ENCODE measurements around the gene ADAMTS20.

Gene ADAMTS20

DNA sequence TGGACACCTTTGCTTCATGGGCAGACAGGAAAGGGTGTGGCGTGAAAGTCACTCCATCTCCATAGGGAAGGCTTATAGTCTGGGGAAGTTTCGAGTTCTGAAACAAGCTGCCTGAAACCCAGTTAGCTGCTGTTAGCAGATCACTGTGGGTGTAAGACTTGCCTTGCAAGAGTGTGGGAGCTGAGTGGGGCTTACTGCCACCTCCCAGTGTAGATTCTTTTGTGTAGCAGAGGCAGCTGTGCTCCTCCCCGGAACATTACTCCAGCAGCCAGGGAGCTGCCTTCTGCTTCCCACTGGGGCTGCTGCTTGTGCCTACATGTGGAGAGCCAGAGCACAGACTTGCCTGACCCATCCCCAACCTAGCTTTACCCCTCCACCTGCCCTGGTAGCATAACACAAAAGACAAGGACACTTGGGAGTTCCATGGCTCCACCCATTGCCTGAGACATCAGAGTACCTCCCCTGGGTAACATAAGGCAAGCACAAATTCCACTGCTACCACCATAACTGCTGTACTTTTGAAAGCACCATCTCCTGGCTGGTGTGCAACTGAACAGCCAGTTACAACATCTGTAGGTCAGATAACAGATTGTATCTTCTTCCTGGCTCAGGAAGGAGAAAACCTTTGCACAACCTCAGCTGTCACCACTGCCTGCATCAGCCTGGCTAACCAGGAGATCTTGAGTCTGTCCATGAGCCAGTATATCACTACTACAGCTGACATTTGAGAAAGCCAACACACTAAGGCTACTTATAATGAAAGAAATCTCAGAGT, 69.5 kb downstream of the ADAMTS20 start:
- DNase-seq, result no peak

DNA sequence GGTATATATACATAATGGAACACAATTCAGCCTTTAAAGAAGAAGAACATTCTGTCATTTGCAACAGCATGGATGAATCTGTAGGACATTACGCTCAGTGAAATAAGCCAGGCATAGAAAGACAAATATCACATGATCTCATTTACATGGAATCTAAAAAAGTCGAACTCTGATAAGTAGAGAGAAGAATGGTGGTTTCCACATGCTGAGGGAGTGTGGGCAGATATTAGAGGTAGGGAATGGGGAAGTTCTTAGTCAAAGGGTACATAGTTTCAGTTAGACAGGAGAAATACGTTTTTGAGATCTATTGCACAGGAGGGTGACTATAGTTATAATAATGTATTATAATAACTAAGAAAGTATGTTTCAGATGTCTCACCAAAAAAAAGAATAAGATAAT, 71.4 kb downstream of the ADAMTS20 start:
- no peak for DNase-seq

DNA sequence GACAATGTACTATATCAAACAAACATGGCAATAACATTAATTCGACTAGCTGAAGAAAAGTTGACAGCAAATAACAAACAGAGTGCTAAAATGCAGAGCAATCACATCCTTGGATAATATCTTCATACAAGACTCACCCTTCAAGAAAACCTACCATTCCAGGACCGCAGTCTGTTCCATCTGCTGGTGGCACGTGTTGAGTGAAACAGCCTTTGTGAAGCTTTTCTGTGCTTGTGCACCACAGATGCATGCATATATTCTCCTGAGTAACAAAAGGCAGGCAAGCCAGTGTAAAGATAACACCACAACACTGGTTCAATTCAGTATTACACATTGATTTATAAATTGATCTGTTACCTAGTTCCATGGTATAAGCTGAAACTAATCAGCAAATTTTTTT, 89.3 kb downstream of the ADAMTS20 start:
- DNase-seq, result no peak

DNA sequence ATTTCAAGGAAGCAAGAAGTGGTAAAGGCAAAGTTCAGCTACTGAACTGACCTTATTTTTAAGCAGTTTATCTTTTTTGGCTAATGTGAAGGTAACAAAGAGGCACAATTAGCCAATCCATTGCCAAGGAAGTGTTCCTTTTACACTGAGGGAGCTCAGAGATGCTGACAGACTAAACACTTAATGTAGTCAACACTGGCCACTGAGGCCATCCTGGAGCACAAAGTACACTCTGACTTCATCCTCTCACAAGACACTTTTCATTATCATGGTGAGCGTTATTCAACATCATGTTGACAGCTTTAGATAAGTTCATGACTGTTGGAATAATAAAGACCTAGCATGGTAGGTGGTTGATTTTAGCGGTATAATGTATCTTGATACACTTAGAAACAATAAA, 89.9 kb downstream of the ADAMTS20 start:
- no peak for DNase-seq

DNA sequence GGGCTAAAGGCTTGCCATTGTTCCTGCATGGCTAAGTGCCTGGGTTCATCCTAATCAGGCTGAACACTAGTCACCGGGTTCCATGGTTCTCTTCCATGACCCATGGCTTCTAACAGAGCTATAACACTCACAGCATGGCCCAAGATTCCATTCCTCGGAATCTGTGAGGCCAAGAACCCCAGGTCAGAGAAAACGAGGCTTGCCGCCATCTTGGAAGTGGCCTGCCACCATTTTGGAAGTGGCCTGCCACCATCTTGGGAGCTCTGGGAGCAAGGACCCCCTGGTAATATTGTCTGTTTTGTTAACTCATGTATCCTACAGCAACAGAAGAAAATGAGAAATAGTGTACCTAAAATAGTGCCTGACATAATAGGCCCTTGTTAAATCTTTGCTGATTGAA, 92.7 kb downstream of the ADAMTS20 start:
- DNase-seq, result no peak

DNA sequence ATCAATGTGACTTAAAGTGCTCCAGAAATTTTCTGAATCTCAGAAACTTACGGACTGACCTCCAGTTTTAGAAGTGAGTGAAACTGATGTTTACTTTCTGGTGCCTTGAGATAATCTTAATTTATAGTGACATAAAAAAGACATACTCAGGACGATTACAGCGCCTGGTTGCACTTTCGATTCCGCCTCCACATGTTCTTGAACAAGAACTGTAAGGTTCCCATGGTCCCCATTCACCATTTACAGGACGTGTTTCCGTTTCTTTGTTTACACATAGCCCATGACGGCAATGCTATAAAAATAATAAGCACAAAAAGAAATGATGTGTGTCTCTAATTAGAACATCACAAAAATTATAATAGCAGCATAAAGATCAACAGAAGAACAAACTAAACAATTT, 98.2 kb downstream of the ADAMTS20 start:
- no peak for DNase-seq

DNA sequence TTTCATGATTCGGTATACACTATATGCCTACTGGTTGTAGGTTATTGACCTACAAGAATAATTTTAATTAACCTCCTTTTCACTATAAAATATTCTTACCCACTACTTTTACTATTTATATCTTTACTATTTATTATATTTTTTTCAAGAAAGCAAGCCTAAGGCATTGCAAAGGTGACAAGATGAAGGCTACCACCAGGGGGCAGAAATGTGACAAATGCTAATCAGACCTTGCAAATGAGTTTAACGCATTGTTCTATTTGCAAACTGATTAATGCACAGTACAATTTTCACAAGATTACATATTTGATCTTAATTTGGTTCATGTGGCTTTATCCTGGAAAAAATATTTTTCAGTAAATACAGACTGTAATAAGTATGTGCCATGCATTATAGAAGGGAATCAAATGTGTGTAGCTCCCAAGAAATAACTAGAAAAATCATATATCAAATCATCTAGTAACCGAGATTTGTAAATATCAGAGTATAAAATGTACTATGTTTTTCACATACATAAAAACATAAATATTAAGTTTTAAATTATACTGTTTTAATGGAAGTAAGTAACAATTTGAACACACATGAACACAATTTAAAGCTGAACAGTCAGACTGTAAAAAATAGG, 107.0 kb downstream of the ADAMTS20 start:
- DNase-seq, result peak; percentile 50

DNA sequence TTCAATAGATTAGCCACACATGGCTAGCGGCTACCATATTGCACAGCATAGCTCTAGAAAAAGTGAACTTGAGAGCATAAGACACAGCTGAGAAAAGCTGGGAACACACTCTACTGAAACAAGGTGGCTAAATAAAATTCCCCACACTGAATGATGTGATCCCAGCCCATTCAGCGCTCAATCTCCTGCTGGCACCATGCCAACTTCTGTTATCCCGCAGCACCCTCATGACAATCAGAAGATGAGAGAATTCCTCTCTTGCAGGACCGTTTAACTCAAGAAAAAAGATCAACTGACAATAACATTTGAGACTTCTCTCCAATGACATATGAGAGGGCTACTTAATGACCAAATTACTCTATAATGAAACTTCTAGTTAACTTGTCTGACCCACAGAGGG, 115.4 kb downstream of the ADAMTS20 start:
- no peak for DNase-seq

DNA sequence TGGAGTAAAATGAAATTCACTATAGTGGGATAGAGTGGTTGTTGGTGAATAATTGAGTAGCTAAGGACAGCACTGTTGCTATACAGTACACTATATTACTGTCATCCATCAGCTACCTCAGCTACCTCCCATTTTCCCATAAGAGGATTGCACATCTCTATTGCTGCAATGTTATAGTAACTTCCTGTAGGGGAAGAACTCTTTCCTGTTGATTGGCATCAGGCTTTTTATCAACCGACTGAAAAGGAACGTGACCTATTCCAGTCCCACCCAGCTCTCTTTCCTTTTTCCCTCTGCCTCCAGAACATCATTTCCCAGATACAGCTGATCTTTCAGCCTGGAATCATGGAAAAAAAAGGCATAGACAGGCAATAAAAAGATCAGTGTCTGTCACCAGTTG, 117.4 kb downstream of the ADAMTS20 start:
- no peak for DNase-seq

DNA sequence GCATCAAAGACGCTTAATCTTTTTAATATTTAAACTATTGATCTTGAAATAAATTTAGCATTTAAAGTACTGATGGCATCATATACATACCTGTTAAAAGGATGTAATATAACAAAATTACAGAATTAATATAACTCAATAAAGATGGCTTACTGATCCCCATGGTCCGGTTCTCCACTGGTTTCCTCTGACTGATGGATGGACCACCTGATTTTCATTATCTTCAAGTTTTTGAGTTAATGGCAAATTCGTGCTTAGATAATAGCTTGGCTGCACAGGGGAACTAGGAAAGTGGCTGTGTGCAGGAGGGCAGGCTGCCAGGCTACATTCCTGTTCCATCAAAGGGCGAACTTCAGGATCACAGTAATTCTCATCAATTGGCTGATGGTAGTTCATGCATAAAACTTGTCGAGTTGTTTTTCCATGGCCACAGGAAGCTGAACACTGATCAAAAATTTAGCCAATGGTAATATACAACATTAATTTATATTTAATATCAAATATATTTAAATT, 123.9 kb downstream of the ADAMTS20 start:
- DNase-seq, result no peak

DNA sequence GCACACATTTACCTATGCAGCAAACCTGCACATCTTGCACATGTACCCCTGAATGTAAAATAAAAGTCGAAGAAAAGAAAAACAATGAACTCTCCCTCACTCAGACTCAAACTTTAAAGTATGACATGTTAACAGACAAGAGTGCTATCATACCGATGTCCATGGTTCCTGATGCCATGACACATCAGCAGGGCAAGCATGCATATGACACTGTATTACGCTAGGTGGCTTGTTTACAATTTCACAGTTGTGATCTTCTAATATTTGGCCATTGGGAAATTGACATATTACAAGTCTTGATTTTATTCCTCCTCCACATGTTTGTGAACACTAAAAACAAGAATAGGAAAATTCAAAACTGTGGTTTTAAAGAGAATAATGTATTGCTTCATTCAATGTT, 126.6 kb downstream of the ADAMTS20 start:
- DNase-seq, result no peak

DNA sequence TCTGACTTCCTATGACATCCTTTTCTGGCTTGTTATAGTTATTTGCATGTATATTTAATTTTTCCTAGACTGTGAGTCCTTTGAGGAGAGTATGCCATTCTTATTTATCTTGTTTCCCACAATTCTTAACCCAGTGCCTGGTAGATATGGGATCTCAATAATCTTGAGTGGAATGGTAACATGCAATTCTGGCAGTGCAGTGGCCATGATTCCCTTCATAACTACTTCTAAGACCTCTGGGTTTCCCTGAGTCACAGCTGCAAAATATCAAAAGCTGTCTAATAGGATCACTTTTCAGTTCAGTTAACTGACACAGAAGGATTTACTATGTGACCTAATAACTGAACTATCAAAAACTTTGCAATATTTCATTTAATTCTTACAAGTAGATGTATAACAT, 135.0 kb downstream of the ADAMTS20 start:
- no peak for DNase-seq

DNA sequence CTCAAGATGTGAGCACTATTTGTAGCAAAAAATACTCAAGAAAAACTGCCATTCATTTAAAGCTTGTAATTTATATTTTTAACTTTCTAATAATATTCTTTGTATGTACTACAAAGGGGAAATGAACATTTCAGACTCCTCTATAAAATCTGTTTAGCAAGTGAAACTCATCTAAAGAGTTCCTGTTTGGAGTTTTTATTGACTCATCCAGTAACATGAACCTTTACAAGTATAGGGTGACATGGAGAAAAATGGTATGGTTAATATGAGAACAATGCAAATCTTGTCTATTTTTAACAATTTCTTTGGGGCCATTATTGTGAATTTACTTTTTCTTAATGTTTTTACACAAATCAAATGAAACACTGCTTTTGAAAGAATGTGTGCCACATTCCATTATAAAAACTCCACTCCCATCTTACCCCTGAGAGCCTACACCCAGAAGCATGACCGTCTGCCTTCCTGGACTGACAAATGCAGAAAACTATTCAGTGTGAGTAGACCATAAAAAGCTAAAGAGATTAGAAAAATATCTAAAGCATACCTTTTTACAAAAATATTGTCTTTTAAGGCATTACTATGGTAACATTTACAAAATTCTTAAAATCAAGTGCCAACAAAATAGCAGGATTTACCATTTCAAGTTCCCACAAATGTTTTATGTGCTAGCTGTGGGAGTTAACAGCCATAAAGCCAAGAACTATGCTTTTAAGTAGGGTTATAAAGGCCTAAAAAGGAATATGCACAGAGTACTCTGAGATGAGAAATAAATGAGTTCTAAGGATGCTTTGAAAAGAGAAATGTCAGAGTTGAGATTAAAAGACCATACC, 144.0 kb downstream of the ADAMTS20 start:
- DNase-seq, result no peak

DNA sequence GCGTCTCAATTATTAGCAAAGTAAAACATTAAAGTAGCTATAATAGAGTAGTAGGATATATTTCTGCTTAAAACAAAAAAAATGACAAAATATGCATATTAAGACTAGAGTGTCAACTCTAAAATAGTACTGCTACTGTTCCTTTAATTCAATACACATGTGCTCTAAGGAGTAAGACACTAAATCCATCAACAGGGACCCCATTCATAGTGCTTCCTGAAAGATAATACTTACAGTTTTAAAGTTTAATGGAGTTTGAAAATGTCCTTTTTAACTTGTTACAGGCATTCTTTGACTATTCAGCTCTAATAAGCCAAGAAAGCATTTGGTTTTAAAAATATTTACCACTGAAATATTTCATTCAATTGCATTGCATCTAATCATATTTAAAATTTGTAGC, 145.2 kb downstream of the ADAMTS20 start:
- DNase-seq, result no peak

DNA sequence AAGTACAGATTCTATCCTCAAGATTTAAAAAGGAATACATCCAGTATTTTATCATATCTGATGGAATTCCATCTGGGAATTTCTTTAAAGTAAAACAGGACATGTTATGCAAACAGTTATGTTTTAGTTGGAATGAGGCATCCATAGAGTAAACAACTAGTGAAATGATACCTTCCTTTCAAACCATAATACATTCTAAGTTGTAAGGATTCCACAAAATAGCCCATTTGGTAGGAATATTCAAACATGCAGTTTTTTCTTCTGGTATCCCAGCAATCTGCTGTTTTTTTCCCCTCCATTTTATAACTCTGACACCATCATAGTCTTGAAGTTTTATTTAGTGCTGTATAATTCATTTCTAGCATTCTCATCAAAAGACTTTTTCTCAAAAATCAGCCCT, 149.6 kb downstream of the ADAMTS20 start:
- no peak for DNase-seq

DNA sequence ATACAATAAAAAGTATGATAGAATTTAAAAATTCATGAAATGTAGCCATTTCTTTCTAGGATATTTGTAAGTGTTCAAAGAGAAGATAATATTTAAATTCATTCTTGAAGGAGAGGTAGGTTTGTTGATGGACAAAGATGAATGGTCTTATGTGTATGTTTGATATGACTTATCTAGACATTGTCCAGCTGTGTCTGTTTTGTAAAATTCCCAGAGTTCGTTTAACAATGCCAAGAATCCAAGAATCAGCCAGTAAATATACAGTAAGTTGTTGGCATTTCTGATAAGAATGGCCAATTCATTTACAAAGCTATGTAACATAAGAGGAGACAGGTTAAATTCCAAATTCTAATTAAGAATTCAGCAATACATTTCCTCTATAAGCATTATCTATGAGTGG, 150.9 kb downstream of the ADAMTS20 start:
- DNase-seq, result no peak

DNA sequence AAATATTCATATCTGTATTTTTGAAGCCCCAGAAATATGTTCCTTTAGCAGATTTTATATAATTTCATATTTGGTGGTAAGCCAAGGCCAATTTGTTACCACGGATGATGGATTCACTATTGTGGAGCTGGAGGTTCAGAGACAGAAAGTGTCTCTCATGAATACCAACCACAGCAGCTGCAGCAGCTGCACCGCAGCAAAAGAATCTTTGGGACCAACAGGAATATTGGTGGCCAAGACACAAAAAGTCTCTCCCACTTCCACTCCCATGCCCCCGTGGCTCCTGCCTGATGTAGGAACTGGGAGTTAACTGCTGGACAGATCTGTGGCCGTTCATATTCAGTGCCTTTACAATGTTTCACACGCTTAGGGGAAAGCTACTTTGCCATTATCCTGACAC, 155.3 kb downstream of the ADAMTS20 start:
- no peak for DNase-seq

DNA sequence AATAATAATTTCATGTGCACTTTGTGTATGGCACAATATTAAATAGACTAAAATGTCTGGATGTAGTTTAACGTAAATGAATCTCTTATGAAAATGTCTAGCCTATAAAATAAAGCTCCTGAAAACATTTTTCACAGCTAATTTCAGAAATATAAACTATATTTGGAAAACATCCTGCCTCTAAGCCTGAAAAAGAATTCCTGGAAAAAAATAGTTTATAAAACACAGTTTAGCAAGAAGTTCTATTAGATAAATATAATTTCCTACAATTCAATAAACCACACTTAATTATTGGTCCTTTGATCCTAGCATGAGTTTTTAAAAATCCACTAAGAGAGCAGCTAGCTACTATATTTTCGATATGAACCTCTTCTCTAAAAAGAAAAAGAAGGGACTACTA, 159.9 kb downstream of the ADAMTS20 start:
- DNase-seq, result no peak

DNA sequence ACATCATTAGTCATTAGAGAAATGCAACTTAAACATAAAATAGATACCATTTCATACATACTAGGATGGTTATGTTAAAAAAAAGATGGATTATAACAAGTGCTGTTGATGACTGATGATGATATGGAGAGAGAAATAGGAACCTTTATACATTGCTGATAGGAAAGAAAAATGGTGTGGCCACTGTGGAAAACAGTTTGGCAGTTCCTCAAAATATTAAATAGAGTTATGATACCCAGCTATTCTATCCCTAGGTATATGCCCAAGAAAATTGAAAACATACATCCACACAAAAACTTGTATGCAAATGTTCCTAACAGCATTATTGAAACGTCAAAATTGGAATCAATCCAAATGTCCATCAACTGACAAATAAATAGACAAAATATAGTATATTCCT, 170.1 kb downstream of the ADAMTS20 start:
- no peak for DNase-seq

DNA sequence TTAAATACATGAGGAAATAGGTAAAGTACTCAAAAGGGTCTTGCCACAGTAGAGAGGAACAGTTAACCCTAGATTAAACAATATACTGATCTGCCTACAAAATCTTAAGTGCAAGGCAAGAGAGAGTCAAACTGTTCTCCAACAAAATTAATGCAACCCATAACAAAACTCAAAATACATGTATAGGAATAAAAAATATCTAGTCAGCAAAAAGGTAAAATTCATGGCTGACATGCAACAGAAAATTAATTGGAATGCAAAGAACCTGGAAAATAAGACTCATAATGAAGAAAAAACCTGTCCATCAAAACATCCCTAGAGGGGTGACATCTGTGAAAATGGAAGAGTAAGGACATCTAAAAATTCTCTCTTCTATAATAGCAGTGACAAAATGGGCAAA, 173.6 kb downstream of the ADAMTS20 start:
- DNase-seq, result no peak

DNA sequence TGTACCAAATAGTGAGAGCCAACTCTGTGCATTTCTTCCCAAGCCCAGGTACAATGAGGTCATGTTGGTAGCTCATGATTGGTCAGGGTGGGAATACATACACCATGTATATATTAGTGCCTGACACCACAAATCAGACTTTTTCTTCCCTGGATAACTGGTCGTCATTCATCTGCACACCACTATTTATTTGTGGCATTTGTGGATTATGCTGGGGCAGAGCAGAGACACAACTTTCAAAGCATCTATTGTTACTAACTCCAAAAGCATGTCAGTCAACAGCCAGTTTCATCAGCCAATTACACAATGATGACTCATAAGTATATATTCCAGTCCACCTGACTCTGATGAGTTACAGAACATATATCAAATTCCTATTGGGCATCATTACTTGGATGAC, 181.7 kb downstream of the ADAMTS20 start:
- no peak for DNase-seq

DNA sequence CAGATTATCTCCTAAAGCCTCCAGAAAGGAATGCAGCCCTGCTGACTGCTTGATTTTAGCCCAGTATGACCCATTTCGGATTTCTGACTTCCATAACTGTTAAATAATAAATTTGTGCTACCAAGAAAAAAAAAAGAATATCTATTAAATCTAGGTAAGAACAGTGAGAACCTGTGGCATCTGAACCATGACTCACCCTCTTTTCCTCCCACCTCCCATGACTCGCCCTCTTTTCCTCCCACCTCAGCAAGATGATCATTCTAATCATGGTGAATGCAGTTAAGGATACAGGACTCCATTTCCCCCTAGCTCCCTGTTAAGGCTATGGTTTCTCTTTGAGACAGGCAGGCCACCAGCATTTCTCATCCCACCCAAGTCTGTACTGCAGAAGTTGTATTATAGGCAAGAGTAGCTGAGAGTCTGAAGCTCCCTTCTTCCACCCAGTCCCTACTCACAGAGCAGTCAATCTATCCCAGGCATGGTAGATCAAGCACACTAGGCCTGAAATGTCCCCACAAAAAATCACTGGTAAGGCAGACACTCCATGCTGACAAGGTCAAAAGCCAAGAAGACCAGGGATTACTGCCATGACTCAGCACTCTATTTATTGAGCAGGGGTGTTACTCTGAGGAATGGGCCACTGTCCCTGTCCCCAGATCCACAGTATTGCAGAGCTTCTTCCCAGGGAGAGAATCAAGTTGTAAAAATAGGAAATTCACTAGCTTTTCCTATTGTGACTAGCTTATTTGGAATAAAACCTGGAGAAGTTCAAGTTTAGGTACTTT, 188.9 kb downstream of the ADAMTS20 start:
- no peak for DNase-seq
